ENCODE results near the gene ADD1.

GRCh38 chr4:2965262-2965661 lies 121.6 kb downstream of the ADD1 start:
- TF ChIP-seq MEIS2 (CRISPR knock-in tag; IDR thresholded peaks at IDR 0.05) = no peak
- TF ChIP-seq NPAS2 (CRISPR knock-in tag; IDR thresholded peaks at IDR 0.05; ENCODE audit: borderline replicate concordance) = no peak
- TF ChIP-seq ELF4 (CRISPR knock-in tag; IDR thresholded peaks at IDR 0.05; ENCODE audit: borderline replicate concordance) = no peak
- TF ChIP-seq RARA (CRISPR knock-in tag; IDR thresholded peaks at IDR 0.05) = no peak
- no peak for TF ChIP-seq JUND (CRISPR knock-in tag; IDR thresholded peaks at IDR 0.05)
